GM23338 (cell line): ENCODE measurements around the gene STX17.

Experiments
- EZH2 ChIP-seq: fragments of 200-600 bp; sonication (generic); IDR thresholded peaks from one replicate; pipeline ENCODE4 v1.8.0; 2017; ENCODE audit warnings: antibody characterized with exemption, mild to moderate bottlenecking, low read depth; ENCODE audit not compliant: unreplicated experiment
- TF ChIP-seq, protein P1 (sequence below), 2 experiments: fragments of 200-600 bp in 1 of 2; sonication (generic) in 1 of 2; conservative IDR thresholded peaks; 2 replicates each; pipeline versions ENCODE4 v1.5.1 to v1.6.1; 2016 to 2017; ENCODE audit warnings: antibody characterized with exemption in 2 of 2, low read depth in 2 of 2, mild to moderate bottlenecking in 2 of 2, moderate library complexity in 1 of 2
- TF ChIP-seq, protein P2 (sequence below): IDR thresholded peaks from one replicate; pipeline ENCODE4 v1.6.1; 2018; ENCODE audit warnings: antibody characterized with exemption; ENCODE audit not compliant: unreplicated experiment

- TF ChIP-seq EZH2 = no peak
- TF ChIP-seq, protein P1, sequence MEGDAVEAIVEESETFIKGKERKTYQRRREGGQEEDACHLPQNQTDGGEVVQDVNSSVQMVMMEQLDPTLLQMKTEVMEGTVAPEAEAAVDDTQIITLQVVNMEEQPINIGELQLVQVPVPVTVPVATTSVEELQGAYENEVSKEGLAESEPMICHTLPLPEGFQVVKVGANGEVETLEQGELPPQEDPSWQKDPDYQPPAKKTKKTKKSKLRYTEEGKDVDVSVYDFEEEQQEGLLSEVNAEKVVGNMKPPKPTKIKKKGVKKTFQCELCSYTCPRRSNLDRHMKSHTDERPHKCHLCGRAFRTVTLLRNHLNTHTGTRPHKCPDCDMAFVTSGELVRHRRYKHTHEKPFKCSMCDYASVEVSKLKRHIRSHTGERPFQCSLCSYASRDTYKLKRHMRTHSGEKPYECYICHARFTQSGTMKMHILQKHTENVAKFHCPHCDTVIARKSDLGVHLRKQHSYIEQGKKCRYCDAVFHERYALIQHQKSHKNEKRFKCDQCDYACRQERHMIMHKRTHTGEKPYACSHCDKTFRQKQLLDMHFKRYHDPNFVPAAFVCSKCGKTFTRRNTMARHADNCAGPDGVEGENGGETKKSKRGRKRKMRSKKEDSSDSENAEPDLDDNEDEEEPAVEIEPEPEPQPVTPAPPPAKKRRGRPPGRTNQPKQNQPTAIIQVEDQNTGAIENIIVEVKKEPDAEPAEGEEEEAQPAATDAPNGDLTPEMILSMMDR (conservative IDR thresholded peaks at IDR 0.05; ENCODE audit: low read depth in 2 of 2) = no peak
- TF ChIP-seq, protein P2, sequence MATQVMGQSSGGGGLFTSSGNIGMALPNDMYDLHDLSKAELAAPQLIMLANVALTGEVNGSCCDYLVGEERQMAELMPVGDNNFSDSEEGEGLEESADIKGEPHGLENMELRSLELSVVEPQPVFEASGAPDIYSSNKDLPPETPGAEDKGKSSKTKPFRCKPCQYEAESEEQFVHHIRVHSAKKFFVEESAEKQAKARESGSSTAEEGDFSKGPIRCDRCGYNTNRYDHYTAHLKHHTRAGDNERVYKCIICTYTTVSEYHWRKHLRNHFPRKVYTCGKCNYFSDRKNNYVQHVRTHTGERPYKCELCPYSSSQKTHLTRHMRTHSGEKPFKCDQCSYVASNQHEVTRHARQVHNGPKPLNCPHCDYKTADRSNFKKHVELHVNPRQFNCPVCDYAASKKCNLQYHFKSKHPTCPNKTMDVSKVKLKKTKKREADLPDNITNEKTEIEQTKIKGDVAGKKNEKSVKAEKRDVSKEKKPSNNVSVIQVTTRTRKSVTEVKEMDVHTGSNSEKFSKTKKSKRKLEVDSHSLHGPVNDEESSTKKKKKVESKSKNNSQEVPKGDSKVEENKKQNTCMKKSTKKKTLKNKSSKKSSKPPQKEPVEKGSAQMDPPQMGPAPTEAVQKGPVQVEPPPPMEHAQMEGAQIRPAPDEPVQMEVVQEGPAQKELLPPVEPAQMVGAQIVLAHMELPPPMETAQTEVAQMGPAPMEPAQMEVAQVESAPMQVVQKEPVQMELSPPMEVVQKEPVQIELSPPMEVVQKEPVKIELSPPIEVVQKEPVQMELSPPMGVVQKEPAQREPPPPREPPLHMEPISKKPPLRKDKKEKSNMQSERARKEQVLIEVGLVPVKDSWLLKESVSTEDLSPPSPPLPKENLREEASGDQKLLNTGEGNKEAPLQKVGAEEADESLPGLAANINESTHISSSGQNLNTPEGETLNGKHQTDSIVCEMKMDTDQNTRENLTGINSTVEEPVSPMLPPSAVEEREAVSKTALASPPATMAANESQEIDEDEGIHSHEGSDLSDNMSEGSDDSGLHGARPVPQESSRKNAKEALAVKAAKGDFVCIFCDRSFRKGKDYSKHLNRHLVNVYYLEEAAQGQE = no peak
Measured at GRCh38 chr9:99885747-99886146, 20.7 kb upstream of the STX17 start.
